ENCODE data around the gene ZNG1A. TPM values are rescaled to one million over a fixed set of nuclear protein-coding genes. Genes with fewer than 3 reads are reported as not detected.
"Not testable (repeated sequence)": the region's sequence is repeated elsewhere in the genome, so short reads cannot be mapped to it uniquely, and the experiment has no call there.

The ZNG1A gene
- 29.1 and 29.4 TPM in 2 replicates for total RNA-seq
- long read RNA-seq, transcript CBWD1-201 (16 exons, 1,771 nt) = minor isoform, 19 of 139 reads
- long read RNA-seq, transcript CBWD1-202 (15 exons, 1,706 nt) = major isoform, 88 of 139 reads
- long read RNA-seq, partial matches to known transcripts = 3 of 139 reads
- long read RNA-seq, other reads (novel, unspliced or antisense) = 22 of 139 reads

DNA sequence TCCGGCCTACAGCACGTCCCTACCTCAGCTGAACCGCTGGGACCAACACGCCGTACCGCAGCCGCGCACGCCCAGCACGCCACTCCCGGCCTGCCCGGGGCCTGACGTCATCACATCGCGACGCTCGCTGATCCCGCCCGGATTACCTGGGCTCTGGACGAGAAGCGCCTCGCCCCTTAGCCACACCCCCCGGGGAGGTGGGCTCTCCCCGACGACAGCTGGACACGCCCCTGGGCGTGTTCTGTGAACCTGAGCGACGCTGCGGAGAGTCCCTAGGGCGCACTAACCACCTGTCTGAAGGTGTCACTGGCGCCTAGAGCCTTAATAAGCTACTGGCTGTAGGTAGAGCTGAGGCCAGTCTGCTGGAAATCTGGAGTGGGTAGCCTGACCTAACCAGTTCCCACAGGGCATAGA is at the start of gene ZNG1A:
ZNG1A (minus strand) TSS at position 87 of the 414 bp plus-strand sequence. CDS start 87 bp downstream, outside the sequence.
- not testable (repeated sequence) for DNase-seq (ENCODE audit: low read depth, low spot score); H3K9me3 Mint-ChIP-seq; H3K27me3 Mint-ChIP-seq (ENCODE audit: low read depth); H3K4me1 Mint-ChIP-seq; H3K36me3 Mint-ChIP-seq (ENCODE audit: low read depth)
- Mint-ChIP-seq H3K4me3 (peak within 1 kb of the TSS; percentile 79), H3K27ac (ENCODE audit: unreplicated experiment) (peak within 1 kb of the TSS; percentile 27)

DNA sequence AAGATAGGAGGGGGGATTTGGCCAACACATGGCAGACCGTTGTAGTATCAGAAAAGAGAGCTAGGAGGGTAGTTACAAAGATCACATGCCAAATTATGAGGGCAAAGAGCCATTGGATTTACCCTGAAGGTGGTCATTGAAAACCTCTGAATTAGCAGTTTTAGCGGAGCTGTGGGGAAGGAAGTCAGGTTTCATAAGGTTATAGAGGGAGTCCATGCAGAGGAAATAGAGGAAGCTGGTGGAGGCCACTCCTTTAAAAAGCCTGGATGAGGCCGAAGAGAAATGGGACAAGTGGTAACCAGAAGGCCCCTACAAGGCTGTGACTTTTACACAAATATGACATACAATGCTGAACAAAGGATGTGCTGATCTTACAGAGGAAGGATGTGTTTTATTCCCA is 49.0 kb upstream of the ZNG1A start:
- Mint-ChIP-seq H3K9me3 (no peaks in the 10 kb centered on the region), H3K4me1 (no peaks in the 10 kb centered on the region), H3K4me3 (no peak overlapping the region), H3K27me3 (ENCODE audit: low read depth) (peaks cover 4% of the 10 kb centered on the region), H3K27ac (ENCODE audit: unreplicated experiment) (no peak overlapping the region), H3K36me3 (ENCODE audit: low read depth) (no peaks in the 10 kb centered on the region)
- DNase-seq (ENCODE audit: low read depth, low spot score) = no peak
- TF ChIP-seq, protein P1, sequence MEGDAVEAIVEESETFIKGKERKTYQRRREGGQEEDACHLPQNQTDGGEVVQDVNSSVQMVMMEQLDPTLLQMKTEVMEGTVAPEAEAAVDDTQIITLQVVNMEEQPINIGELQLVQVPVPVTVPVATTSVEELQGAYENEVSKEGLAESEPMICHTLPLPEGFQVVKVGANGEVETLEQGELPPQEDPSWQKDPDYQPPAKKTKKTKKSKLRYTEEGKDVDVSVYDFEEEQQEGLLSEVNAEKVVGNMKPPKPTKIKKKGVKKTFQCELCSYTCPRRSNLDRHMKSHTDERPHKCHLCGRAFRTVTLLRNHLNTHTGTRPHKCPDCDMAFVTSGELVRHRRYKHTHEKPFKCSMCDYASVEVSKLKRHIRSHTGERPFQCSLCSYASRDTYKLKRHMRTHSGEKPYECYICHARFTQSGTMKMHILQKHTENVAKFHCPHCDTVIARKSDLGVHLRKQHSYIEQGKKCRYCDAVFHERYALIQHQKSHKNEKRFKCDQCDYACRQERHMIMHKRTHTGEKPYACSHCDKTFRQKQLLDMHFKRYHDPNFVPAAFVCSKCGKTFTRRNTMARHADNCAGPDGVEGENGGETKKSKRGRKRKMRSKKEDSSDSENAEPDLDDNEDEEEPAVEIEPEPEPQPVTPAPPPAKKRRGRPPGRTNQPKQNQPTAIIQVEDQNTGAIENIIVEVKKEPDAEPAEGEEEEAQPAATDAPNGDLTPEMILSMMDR (conservative IDR thresholded peaks at IDR 0.05) = no peak

DNA sequence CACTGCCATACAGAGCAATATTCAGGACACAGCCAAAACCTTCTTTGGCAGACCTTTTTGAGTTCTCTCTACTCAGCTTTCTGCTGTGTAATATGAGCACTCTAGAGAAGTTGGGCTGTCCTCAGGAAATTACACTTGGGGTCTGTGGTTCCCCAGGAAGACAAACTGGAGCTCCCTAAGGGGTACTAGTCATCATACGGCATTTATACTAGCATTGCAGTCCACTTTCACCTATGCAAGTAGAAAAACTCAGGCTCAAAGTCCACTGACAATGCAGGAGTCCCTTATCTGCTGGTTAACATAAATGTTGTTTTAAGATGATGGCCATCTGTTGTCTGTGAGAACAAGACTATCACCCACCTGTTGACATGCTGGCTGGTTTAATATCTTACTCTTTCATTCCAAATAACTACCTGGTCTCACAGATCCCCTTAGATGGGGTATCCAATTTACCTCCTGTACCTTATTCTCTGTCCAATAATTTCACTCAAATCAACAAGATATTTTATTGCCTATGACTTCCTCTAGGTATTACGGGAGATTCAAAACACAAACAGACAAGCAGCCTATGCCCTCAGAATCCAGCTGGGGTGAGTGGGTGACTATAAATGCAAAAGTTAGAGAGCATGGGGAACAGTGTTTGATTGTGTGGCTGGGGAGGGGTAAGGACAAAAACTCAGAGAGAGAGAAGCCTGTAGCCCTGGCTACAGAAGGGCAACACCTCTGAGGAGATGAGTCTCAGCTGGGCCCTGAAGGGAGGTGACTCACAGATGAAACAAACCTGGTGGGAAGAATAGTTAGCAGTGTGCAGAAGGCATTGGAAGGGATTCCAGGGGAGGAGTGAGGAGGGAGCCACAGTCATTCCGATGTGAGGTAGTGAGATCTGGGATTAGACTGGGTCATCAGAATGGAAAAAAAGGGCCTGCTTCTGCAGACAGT is 46.0 kb upstream of the ZNG1A start:
- TF ChIP-seq, protein P1 (conservative IDR thresholded peaks at IDR 0.05) = no peak
- DNase-seq (ENCODE audit: low read depth, low spot score) = no peak
- Mint-ChIP-seq H3K9me3 (no peaks in the 10 kb centered on the region), H3K27me3 (ENCODE audit: low read depth) (no peaks in the 10 kb centered on the region), H3K27ac (ENCODE audit: unreplicated experiment) (no peak overlapping the region), H3K4me1 (peaks cover 6% of the 10 kb centered on the region), H3K4me3 (no peak overlapping the region), H3K36me3 (ENCODE audit: low read depth) (no peaks in the 10 kb centered on the region)

DNA sequence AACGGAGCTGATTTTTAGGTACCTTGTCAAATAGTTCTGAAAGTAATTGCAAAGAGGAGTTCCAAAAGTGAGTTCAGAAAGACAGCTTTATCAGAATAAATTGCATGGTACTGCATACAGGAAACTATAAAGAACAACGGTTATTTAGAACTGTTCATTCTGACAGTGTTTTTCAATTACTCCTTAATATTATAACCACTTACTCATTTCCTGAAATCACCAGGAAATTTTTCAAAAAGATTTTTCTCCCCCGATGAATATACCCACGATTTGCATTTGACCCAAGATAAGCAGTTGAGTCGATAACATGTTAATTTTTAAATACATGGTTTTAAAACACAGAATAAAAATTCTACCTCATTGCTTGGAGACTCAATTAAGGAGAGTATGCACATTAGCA is 45.2 kb upstream of the ZNG1A start:
- no peaks in the 10 kb centered on the region for H3K9me3 Mint-ChIP-seq
- H3K27me3 Mint-ChIP-seq (ENCODE audit: low read depth) = no peaks in the 10 kb centered on the region
- H3K36me3 Mint-ChIP-seq (ENCODE audit: low read depth) = no peaks in the 10 kb centered on the region
- peaks cover 6% of the 10 kb centered on the region for H3K4me1 Mint-ChIP-seq
- no peak overlapping the region for H3K4me3 Mint-ChIP-seq
- no peak overlapping the region for H3K27ac Mint-ChIP-seq (ENCODE audit: unreplicated experiment)
- no peak for DNase-seq (ENCODE audit: low read depth, low spot score)
- TF ChIP-seq, protein P1 (conservative IDR thresholded peaks at IDR 0.05) = no peak

DNA sequence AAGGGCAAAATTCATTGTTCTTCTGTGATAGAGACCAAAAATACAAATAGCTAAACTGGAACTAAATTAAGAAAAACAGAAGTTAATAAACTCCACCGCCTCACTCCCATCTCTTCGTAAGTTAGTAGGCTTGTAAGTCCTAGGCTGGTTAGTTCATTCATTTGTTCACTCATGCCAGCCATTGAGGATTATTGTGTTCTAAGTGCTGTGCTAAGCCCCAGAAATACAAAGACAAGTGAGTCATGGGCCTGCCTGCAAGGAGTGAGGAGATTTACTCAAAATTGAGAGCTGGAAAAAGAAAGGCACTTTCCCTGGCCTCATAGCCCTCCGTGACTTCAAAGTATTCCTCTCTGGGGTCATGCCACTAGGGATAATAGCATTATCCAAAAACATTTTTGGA is 44.3 kb upstream of the ZNG1A start:
- DNase-seq (ENCODE audit: low read depth, low spot score) = no peak
- TF ChIP-seq, protein P1 (conservative IDR thresholded peaks at IDR 0.05) = no peak
- Mint-ChIP-seq H3K27ac (ENCODE audit: unreplicated experiment) (no peak overlapping the region), H3K27me3 (ENCODE audit: low read depth) (peaks cover 6% of the 10 kb centered on the region), H3K4me1 (peaks cover 6% of the 10 kb centered on the region), H3K36me3 (ENCODE audit: low read depth) (no peaks in the 10 kb centered on the region), H3K9me3 (no peaks in the 10 kb centered on the region), H3K4me3 (no peak overlapping the region)
